H1 (cell line): ENCODE results near the gene DUSP12. TPM values are rescaled to one million over a fixed set of nuclear protein-coding genes. Genes with fewer than 3 reads are reported as not detected.

Experiments used
- ASH2L ChIP-seq: fragments of 200-600, 300-600 bp; sonication (generic); IDR thresholded peaks from one replicate; pipeline ENCODE4 v1.7.1; 2017; ENCODE audit warnings: low read length
- POLR2A ChIP-seq, 2 experiments: IDR thresholded peaks; 1 replicate in 1 of 2; 2 replicates in 1 of 2; pipeline ENCODE4 v1.6.1; 2011; ENCODE audit warnings: low read depth in 2 of 2, low read length in 2 of 2, mild to moderate bottlenecking in 2 of 2; ENCODE audit errors: control extremely low read depth in 1 of 2
- SIN3A ChIP-seq, 2 experiments: IDR thresholded peaks in 1 of 2; conservative IDR thresholded peaks in 1 of 2; 2 replicates each; pipeline ENCODE4 v1.6.1; 2011 to 2012; ENCODE audit warnings: low read length in 2 of 2, improper control_type of control experiment in 1 of 2, low read depth in 1 of 2, mild to moderate bottlenecking in 1 of 2
- polyA plus RNA-seq, 7 experiments: library from polyadenylated mRNA; depleted of rRNA in 3 of 7; stranded (reverse) in 5 of 7; unstranded in 2 of 7; fragments of >200 nt in 5 of 7; fragments of 200-250 nt in 2 of 7; gene quantifications; 1 replicate in 5 of 7; 2 replicates in 1 of 7; 4 replicates in 1 of 7; pipeline versions ENCODE4 v1.2.1 to v1.2.3, GENCODE V29; 2011 to 2013; ENCODE audit warnings: missing spikeins in 2 of 7, mixed read lengths in 2 of 7
- total RNA-seq: library from RNA; stranded (reverse); fragmentation: NEBNext Ultra II Directional; extraction: Animal tissue kit (Norgen Biotek cat#: 25700); gene quantifications from 2 replicates; pipeline ENCODE4 v1.2.1, GENCODE V29; 2021

DUSP12 gene
- total and polyA plus RNA-seq, 2 of the 8 experiments (the other 6 are each of a cell fraction or from before 2014, with no cell fraction given) = 27.6 to 33.9 TPM

GRCh38 chr1:161803181-161803580 is 53.6 kb downstream of the DUSP12 start (continued):
- TF ChIP-seq ASH2L (no peak), SIN3A (conservative IDR thresholded peaks at IDR 0.05 in 1 of 2, IDR thresholded peaks at IDR 0.05 in 1 of 2; ENCODE audit: low read depth in 1 of 2, low read length in 2 of 2) (no peak), POLR2A (IDR thresholded peaks at IDR 0.05; ENCODE audit: control extremely low read depth in 1 of 2, low read depth in 2 of 2, low read length in 2 of 2) (no peak)
